HG02938 (cell line): ENCODE data around the gene ATL1.
"Not testable (repeated sequence)": the region's sequence is repeated elsewhere in the genome, so short reads cannot be mapped to it uniquely, and the experiment has no call there.

ENCODE experiments used
- ATAC-seq: cut with Tn5 transposase; IDR thresholded peaks from one replicate; pipeline ENCODE4 v1.9.1; 2021; ENCODE audit warnings: mild to moderate bottlenecking, moderate library complexity; ENCODE audit not compliant: unreplicated experiment

ATL1 gene

DNA sequence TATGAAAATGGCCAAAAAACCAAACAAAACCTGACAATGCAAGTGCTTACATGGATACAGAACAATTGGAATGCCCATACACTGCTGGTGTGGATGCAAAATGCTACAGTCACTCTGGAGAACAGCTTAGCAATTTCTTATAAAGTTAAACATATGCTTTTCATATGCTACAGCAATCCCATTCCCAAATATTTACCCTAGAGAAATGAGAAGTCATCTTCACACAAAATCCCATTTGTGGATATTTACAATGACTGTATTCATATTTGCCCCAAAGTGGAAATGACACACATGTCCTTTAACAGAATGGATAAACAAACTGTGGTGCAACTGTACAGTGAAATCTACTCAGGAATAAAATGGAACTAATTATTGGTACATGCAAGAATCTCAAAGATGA, 87.8 kb downstream of the ATL1 start:
- ATAC-seq: no peak

DNA sequence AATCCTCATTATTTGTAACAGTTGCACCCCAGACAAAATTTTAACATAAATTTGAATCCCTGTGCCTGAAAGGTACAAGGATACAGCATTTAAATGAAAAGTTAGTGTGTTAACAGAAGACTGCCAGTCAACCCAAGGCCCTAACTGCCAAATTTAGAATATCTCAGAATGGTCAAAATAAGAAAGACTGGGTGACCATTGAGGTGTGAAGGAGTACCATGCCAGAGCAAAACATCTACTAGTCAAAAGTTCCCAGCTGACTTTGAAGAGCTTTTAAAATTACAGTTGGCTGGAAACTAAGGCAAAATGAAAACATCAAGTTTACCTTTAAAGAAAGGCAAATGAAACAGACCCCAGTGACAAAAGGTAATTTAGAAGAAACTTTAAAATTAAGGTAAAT, 89.7 kb downstream of the ATL1 start:
- ATAC-seq: no peak

DNA sequence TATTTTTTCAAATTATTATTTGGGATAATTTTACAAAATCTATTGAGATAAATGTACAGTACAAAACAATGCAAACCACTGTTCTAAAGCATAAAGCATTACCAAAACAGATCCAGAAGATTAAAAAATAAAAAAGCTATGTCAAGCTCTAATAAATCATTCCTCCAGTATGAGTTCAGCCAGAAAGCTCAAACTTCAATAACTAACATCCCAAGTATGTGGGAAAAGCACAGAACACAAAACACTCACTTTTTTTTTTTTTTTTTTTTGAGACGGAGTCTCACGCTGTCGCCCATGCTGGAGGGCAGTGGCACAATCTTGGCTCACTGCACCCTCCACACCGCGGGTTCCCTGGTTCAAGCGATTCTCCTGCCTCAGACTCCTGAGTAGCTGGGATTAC, 96.8 kb downstream of the ATL1 start:
- ATAC-seq: no peak

DNA sequence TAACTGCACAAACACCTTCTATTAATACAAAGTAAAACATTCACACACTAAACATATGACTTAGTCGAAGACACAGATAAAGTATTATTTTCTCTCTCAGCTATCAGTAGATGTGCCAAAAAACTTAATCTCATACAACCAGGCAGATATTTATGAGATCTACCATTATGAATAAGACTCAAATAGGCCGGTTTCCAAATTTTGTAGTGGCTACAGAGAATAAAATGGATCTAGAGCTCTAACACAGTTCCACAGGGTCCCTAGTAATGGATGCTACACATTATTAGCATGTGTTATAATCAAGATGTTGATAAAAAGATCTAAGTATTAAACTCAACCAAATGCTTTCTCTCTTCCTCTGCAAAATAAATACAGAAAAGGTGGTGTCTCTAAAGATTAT, 97.8 kb downstream of the ATL1 start:
- ATAC-seq: no peak

DNA sequence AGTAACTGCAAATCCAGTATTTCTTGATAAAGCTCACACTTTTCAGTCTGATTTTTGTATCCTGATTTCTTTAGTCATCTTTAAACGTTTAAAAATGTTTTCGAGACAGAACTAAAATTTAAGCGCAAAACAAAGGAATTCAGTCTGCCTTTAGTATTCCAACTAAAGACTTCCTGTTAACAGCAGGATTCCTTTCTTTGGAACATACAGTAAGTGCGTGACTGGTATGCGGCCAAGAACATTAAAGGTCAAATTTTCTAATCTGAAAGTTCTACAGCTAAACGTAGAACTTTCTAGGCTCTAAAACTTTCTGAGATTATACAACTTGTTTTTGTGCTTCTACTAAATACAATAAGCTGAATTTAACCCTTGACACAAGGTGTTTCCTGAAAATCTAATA, 98.3 kb downstream of the ATL1 start:
- ATAC-seq: no peak

DNA sequence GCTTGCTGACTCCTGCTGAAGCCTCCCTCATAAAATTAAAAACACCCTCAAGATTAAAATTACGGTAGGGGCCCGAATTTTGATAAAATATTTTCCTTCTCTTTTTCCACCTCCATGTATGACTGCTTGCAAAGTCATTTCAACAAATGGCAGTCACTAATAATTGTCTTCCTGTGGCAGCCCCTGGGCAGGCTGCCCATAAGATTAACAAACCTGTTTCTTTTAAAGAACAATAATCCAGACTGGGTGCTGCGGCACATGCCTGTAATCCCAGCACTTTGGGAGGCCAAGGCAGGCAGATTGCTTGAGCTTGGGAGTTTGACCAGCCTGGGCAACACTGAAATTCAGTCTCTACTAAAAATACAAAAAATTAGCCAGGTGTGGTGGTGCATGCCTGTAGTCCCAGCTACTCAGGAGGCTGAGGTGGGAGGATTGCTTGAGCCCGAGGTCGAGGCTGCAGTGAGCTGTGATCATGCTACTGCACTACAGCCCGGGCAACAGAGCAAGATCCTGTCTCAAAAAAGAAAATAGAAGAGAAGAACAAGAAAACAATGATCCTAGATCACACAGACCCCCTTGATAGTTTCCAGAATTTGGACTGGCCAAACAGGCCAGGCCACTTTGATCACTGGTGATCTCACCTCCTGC, 99.5 kb downstream of the ATL1 start:
- no peak for ATAC-seq

DNA sequence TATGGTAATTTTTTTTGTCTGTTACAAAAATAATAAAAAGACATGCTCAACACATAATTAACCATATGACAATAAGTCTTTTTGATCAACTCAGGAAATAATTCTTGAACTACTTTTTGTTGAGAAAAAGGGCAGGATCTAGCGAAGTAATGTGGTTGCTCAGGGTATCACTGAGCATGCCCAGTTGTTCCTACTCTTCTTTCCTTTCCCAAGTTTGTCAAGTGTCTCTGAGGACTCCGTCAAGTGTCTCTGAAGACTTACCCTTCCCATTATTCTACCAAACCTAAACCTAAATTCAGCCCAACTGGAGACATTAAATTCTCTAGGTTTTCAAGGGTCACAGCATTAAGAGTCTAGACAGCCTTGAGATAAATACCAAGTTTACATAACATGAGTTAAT, 104.6 kb downstream of the ATL1 start:
- ATAC-seq: not testable (repeated sequence)

DNA sequence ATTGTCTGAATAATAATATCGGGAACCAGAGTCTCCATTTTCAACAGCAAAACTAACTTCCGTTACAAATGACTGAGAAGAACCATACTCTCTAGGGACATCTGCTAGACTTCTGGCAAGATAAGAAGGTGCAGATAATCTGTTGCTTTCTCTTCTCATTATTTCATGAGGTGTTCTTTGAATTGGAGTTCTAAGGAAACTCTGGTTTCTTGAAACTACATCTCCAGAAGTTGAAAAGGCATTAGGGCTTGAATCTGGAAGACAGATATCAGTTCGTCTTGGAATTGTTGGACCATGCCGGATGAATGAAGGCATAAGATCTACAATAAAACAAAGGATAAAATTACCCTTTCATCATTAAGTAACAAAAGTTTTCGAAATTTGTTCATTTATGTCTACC, 105.4 kb downstream of the ATL1 start:
- peak; percentile 34 for ATAC-seq

DNA sequence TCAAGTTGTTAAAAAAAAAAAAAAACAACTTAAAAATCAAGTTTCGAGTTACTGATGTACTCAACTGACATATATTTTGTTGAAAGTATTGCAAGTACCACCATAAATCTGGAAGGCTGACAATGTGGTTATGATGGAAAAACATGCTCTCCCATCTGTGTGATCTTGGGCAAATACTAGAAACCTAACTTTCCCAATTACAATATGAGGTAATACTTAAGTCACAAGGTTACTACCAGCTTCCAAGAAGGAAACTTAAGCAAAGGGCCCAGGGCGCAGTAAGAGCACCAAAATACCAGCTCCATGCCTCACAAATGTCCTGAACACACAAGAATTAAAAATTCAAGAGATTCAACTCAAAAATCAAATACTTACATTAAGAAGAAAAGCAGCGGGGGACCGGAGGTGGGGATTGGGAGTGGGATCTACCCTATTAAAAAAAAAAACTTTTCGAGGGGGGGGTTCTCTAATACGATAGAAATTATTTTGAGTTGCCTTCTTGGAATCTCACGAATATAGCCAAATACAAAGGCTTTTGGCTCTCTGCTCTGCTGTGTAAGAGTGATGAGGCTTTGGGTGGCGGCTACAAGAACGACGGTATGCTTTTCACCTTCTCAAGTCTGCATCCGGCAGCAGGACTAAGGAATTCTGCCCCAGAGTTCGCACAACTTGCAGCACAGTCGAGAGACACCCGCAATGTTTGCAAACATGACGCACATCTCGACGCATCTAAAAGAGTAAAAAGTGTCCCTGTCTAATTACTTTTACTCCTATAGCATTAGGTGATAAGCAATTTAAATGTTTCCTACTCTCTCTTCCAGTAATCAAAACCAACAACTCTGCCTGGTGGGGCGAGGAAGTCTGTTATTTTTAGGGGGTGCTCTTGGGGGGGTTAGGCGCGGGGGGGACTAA, 107.1 kb downstream of the ATL1 start:
- no peak for ATAC-seq

DNA sequence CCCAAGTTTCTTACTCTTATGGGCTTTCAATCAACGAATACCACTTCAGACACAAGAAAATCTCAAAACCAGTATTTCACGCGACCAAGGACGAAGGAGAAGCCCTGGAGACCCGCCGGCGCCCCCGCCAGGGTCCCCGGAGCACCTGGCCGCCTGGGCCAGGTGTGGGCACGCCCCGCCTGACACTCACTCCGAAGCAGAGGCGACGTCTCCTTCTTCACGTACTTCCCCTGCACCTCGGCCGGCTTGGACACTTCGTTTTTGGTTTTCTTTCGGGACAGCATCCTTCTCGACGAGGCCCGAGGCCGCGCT, 107.7 kb downstream of the ATL1 start:
- ATAC-seq: peak; percentile 36

DNA sequence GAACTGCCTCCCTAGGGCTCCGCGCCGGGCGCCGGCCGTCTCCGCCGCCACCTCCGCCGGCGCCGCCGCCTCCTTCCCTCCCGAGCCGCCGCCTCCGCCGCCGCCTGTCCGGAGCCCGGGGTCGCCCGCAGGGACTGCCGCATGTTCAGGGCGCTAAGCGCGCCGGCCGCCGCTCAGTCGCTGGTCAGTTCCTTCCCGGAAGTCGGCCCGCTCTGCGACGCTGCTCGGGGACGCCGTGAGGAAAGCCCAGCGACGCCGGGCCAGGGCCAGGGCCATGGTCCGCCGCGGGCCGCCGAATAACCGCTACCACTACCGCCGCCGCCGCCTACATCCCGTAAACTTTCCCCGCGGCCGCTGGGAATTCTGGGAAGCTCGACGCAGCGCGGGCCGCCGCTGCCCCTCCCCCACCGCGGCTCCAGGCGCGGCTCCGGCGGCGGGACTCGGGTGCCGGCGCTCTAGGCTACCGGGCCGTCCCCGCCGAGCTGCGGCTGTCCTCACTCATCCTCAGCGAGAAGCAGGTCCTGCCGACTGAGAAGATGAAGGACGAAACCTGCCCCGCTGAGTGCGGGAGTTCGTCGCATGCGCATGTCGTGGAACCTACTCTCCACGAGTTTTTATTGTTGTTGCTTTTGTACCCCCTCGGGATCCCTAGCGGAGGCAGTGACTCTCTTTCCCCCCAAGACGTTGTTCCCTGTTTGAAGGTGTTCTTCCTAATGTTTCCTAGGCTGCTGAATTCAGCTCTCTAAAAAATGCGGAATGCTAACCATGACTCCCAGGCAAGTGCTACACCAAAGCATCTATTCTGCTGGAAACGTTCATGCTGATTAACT, 108.3 kb downstream of the ATL1 start, which contains the start of gene SAV1:
TSS of gene SAV1 (minus strand) at position 311 of the 830 bp plus-strand sequence. CDS start 339 bp downstream, outside the sequence.
- peak; percentile 57 for ATAC-seq

DNA sequence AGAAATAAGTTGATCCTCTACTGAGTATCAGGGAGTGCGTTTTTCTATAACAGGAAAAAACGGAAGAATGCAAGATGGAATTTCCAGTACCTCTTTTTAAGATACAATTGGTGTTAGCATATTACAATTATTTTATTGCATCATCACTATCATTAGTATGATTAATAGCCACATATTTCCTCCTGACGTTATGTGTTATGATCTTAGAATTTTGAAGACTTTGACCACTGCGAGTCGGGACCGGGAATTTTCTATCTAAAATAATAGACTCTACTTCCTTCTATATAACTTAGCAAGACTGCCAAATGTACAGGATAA, 108.8 kb downstream of the ATL1 start:
- no peak for ATAC-seq

DNA sequence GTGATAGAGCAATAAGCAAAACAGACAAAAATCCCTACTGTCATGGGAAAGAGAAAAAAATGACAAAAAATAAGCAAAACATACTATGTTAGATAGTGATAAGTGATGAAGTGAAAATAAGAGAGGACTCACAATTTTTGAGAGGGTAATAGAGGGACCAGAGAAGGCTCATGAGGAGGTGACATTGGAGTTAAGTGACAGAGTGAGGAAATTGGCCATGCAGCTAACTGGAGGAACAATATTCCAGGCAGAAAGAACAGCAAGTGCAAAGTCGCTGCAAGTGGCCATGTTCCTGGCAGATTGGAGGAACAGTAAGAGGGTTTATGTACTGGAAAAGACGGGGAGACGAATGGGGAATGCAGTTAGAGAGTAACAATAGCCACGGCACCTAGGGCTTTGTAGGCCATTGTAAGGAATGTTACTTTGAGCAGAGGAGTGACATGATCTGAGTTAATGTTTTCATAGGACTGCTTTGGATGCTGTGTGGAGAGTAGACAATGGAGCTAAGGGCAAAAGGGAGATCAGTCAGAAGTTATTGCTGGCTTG, 109.6 kb downstream of the ATL1 start:
- ATAC-seq: no peak

DNA sequence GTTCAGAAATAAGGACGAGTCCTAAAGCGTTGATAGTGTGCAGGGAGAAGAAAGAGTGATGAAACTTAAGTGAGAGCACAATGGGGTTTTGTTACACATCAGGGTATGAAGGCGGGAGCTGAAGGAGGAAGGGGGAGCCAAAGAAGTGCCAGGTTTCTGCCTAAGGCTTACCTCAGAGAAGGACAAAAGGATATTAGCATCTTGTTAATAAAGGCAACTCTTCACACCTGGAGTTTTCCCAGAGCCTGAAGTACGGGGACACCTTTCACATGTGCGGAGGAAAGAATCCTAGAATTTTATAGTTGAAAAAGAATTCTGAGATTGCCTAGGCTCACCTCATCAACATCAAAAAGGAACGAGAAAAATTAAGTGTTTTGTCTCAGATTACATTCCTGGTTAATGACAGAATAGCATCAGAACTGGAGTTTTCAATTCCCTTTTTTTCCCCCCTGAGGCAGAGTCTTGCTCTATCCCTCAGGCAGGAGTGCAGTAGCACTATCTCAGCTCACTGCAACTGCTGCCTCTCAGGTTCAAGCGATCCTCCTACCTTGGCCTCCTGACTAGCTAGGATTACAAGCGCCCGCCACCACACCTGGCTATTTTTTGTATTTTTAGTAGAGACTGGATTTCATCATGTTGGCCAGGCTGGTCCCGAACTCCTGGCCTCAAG, 110.4 kb downstream of the ATL1 start:
- ATAC-seq: no peak

DNA sequence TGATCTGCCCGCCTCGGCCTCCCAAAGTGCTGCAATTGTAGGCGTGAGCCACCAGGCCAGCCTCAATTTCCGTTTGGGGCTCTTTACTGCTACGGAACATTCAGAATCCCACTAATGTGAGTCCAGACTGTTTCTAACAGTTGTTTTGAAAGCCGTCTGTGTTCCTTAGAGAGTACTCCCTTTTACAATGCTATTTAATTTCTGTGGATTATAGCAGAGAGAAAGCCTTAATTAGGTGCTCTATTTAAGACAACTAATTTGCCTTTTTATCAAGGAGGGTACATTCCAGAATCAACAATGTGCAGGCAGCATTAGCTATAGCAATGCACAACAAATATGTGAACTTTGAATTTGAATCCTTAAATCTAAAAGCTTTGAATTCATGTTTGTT, 110.9 kb downstream of the ATL1 start:
- ATAC-seq: no peak

DNA sequence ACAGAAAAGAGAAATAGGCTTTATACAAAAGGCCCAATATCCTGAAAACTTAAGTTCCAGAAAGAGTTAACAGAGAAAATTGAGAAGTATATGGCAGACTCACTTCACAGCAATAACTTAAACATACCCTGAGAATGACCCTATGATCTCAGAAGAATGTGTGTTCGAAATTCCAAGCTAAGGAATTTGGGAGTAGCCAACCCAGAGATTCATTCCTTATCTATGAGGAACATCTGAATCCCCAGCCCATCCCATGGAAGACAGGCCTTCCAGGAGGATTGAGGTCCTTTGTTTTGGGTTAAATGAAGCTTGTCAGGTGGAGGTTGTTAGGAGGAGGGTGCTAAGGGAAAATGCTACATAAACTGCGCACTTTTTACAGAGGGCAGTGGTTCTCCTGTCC, 115.7 kb downstream of the ATL1 start:
- no peak for ATAC-seq

DNA sequence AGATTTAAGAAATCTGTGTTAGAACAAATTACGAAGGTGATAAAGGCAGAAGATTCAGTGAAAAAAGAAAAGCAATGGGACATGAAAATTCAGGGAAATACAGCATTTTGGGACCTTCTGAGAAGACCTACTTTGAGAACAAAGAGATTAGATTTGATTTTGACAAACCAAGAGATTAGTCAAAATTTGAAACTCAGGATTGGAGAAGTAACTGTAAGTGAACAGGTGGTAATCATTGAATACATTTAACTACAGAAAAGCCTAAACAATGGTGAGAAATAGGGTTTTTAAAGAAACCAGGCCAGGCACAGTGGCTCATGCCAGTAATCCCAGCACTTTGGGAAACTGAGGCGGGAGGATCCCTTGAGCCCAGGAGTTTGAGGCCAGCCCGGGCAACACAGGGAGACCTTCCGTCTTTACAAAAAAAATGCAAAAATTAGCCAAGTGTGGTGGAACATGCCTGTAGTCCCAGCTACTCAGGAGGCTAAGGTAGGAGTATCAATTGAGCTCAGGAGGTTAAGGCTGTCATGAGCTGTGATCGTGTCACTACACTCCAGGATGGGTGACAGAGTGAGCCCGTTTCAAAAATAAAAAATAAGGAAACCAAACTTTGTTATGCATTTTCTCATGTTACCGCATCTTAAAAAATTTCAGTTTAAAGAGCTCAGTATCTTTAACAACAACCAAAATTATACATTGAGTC, 117.0 kb downstream of the ATL1 start:
- ATAC-seq: no peak

DNA sequence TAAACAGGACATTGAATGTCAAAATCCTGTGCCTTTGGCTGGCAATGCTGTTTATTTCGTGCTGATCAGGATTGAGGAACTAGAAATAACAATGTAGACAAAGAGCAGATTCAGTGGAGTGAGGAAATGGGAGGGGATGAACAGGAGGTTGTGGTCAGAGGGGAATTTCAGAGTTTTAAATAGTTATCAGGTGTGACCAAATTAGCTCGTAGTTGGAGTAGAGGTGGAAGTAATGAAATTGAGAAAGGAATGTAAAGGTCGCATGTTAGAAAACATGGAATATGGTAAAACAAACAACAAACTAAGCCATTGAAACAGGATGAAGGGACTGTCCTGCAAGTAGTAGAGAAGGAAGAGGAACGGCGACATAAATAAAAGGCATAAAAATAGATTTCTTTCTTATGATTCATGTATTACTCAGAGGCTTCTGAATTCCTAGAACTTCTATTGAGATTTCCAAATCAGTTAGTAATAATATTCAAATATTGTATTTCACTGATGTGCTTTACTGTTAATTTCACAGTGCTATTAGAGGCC, 117.7 kb downstream of the ATL1 start:
- no peak for ATAC-seq

DNA sequence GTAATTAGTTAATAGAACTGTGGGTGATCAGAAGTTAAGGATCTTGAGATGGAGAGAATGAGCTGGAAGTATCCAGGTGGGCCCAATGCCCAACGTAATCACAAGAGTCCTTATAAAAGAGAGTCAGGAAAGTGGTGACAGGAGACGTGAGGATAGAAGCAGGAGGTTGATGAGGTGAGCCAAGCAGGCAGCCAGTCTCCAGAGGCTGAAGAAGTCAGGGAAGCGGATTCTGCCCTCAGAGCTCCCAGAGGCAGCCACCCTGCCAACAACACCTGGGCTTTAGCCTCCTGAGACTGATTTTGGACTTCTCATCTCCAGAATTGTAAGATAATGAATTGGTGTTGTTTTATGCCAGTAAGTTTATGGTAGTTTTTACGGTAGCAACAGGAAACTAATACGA, 118.2 kb downstream of the ATL1 start:
- ATAC-seq: no peak

DNA sequence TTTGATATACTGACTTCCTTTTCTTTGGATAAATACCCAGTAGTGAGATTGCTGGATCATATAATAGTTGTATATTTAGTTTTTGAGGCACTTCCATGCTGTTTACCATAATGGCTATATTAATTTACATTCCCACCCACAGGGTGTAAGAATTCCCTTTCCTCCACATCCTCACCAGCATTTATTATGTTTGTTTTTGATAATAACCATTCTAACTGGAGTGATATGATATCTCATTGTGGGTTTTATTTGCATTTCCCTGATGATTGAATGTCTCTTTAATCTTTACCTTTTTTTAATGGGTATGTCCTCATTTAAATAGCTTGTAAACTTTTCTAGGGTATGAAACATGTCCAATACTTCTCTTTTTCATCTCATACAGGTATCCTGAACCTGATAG, 119.7 kb downstream of the ATL1 start:
- ATAC-seq: no peak
